Measurements from ENCODE around the gene SYS1.

- TF ChIP-seq CTCF (IDR thresholded peaks at IDR 0.05; ENCODE audit: low read depth, low read length, poor library complexity, severe bottlenecking) (no peak), EZH2phosphoT487 (IDR thresholded peaks at IDR 0.05; ENCODE audit: borderline replicate concordance, low read length) (no peak)
Observed at GRCh38 chr20:45317826-45318225, 45.1 kb upstream of the SYS1 start.
